HL-60/S4 (cell line): ENCODE results near the gene MAPK10.
"Not testable (repeated sequence)": the region's sequence is repeated elsewhere in the genome, so short reads cannot be mapped to it uniquely, and the experiment has no call there.

Experiments
- in situ Hi-C: fragments of 300-500 bp; cut with MboI; formaldehyde crosslinking; loops from 2 replicates; pipeline ENCODE4 v1.14.3; 2022; ENCODE audit warnings: low sequenced_read_pairs

The MAPK10 gene

DNA sequence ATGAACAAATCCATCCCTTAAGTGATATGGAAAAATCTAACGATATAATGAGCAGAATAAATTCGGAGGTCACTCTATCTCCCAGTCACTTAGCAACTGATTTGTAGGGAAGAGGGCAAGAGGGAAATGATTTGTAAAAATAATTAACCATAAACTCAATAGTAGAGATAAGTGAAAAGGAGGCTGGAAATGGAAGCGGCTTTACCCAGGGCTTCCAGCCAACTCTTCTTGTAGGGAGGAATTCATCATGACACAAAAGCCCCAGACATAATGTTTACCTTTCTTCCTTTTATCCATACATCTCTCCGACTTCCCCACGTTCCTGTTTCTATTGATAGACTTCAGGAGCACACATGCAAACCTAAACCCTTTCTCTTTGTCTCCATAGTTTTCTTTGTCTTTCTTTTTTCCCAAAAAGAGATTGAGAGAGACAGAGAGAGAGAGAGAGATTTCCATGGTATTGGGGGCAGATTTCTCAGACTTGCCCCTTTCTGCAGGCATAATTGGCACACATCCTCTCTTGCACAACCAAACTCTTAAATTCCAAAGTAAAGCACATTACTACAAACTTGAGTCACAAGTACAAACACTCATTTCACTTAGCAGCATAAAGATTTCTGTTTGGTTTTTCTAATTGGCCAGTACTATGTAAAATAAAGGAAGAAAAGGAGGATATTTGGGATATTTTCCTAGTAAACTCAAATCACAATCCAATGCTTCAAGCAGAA lies 140.9 kb downstream of the MAPK10 start:
- in situ Hi-C loops, result no loop called here

DNA sequence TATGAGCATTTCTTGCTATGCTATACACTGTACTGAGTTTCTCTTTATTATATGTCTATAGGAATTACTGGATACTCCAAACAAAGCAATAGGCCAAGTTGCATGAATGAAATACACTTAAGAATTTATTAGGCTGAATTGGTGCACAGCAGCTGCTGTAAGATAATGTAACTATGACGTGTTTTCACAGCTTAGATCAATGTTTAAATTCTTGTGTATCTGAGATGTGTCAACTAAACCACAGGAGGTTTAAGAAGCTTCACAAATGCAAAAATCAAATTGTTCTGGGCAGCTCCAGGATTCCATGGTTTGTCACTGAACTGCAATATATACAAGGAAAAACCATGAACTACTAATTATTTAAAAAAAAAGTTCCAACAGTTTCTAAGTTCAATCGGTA lies 156.7 kb downstream of the MAPK10 start:
- in situ Hi-C loops, result no loop called here

DNA sequence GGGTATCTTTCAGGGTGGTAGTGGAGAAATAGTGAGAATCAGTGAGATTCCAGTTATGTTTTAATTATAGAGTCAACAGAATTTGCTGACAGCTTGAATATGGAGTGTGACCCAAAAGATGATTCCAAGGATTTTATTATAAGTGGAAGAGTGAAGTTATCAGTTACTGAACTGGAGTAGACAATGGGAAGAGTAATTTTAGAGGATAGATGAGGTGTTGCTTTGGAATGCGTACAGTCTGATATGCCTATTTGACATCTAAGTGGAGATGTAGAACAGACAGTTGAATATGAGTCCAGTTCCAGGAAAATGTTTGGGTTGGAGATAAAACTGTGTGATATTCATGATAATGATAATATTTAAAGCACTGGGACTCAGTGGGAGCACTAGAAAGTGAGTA lies 174.2 kb downstream of the MAPK10 start:
- in situ Hi-C loops, result no loop called here

GRCh38 chr4:86184901-86185285 lies 175.0 kb downstream of the MAPK10 start:
- in situ Hi-C loops, result no loop called here

DNA sequence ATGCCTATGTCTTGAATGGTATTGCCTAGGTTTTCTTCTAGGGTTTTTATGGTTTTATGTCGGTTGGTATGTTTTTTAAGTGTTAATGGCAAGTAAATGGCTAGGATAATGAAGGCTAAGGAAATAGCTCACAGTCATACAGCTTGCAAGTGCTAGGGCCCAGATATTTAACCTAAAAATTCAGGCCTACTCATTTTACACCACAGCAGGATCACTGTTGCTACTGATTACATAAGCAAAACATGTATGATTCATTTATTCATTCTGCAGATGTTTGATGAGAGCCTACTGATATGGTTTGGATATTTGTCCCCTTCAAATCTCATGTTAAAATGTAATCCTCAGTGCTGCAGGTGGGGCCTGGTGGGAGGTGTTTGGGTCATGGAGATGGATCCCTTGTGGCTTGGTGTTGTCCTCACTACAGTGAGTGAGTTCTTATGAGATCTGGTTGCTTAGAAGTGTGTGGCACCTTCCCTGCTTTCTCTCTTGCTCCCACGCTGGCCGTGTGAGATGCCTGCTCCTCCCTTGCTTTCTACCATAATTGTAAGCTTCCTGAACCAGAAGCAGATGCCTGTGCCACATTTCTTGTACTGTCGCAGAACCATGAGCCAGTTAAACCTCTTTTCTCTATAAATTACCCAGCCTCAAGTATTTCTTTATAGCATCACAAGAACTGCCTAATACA lies 175.5 kb downstream of the MAPK10 start:
- in situ Hi-C loops, result no loop called here

DNA sequence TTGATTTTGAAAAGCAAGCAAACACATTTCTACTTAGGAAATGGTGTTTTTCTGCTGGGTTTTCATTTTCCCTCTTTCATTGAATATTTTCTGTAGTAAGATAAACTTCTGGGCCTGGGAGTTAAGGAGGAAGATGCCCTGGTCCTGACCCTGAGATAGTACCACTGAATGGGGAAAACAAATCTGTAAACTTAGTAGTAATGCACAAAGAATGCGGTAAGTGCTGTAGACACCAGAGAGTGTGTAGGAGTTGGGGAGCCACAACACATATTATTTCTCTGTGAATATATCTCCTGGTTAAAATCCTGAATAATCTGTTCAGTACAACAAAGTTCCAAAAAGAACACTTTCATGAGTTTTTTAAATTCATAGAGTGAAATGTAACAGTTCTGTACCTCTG lies 178.3 kb downstream of the MAPK10 start:
- in situ Hi-C loops, result no loop called here

GRCh38 chr4:86178211-86178610 lies 181.6 kb downstream of the MAPK10 start:
- in situ Hi-C loops, result no loop called here

DNA sequence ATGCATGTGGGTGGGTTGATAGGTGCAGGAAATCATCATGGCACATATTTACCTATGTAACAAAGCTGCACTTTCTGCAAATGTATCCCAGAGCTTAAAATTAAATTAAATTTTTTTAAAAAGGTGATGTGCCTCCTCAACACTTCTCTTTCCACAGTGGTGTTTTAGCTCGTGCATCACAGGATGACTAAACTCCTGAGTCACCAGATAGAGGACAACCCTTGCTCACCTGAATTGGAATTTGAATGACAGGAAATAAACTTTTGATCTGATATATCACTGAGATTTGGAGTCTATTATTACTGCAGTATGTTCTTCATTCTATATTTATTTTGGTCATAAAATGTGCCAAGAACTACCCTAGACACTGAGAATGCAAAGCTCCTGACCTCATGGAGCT lies 185.3 kb downstream of the MAPK10 start:
- in situ Hi-C loops, result no loop called here

DNA sequence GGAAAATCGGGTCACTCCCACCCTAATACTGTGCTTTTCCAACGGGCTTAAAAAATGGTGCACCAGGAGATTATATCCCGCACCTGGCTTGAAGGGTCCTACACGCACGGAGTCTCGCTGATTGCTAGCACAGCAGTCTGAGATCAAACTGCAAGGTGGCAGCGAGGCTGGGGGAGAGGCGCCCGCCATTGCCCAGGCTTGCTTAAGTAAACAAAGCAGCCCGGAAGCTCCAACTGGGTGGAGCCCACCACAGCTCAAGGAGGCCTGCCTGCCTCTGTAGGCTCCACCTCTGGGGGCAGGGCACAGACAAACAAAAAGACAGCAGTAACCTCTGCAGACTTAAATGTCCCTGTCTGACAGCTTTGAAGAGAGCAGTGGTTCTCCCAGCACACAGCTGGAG lies 191.5 kb downstream of the MAPK10 start:
- in situ Hi-C loops, result not testable (repeated sequence)

GRCh38 chr4:86160426-86160825 lies 199.4 kb downstream of the MAPK10 start:
- in situ Hi-C loops, result no loop called here

DNA sequence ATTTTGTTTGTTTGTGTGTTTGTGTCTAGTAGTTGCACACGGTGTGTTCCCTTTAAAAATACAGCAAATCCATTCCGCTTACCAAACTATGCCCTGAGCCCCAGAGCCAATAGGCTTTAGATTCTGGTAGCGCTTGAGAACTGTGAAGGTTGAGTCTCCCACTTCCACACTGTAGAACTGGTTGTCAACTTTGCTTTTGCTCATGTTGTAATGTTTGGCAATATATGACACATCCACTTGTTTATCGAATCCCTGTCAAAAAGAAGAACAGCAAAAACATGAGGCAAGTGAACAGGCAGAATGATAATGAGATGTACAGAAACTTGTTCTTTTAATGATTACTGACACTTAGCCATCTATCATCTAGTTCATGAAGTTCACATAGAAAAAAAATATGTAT lies 200.6 kb downstream of the MAPK10 start:
- in situ Hi-C loops, result no loop called here

DNA sequence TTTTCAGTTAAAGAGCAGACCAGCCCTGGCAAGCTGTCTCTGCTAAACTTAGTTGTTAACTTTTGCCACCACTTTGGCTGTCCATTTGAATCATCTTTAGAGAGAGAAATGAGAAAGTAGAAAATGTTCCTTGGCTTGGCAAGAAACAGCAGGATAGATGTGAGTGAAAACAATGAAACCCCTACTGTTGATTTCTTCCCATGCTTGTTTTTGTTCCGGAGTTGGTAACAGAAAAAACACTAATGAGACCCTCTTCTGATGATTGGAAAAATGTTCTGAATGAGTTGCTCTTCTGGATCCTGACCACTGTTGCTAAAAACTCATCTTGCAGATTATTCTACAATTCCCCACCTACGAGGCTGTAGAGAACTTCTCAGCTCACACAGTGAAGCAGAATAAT lies 203.3 kb downstream of the MAPK10 start:
- in situ Hi-C loops, result no loop called here

DNA sequence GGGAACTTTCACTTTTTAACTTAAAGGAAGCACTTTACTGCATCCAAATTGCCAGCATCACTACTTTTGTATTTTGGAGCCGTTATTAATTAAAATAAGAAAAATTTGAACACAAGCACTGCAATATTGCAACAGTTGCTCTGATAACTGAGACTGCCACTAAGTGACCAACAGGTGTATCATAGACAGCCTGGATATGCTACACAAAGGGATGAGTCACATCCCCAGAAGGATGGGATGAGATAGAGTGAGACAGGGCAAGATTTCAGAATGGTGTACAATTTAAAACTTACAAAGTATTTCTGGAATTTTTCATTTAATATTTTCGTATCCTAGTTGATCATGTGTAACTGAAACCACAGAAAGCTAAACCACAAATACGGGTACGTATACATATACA lies 204.1 kb downstream of the MAPK10 start:
- in situ Hi-C loops, result no loop called here

- in situ Hi-C loops, result no loop called here
Measured at GRCh38 chr4:86152454-86152853, 207.4 kb downstream of the MAPK10 start.

GRCh38 chr4:86151196-86151595 lies 208.7 kb downstream of the MAPK10 start:
- in situ Hi-C loops, result no loop called here

DNA sequence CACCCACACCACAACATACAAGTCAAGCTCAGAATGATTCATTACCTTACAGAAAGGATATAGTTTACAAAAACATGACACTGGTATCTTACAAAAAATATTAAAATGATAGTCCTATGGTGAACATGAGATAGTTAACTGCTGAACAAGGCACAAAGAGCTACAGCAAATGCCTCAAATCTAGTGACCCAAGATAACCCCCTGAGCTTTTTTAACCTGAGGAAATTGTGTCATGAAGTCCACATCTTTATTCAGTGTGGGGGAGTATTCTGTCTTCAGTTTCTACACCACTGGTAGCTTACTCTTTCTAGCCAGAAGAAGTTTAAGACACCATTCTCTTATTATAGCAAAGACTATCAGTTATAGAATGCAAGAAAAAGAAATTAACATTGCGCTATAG lies 218.7 kb downstream of the MAPK10 start:
- in situ Hi-C loops, result no loop called here

DNA sequence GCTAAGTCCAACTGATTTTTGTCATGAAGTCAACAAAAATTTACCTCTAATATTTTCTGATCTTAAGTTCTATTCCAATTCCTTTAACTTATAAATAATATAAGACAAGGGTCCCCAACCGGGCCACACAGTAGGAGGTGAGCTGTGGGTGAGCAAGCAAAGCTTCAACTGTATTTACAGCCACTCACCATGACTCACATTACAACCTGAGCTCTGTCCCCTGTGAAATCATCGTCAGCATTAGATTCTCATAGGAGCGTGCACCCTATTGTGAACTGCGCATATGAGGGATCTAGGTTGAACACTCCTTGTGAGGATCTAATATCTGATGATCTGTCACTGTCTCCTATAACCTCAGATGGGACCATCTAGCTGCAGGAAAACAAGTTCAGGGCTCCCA lies 227.4 kb downstream of the MAPK10 start:
- in situ Hi-C loops, result no loop called here

DNA sequence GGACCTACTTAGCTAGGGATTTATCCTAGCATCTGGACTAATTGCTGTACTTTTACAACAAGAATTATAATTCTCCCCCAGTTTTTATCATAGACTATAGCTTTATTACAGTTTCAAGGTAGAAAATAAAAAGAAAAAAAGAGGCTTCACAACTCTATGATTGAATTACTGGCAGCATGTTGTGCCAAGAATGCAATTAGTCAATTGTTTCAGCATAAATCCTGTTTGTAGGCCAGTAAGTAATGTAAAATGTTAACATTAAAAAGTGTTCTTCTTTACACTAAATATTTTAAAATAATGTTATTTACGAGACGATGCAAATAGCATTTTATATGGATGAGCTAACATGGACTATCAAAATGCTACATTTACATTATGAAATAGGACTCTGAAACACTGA lies 228.4 kb downstream of the MAPK10 start:
- in situ Hi-C loops, result no loop called here

GRCh38 chr4:86130160-86130933 lies 229.5 kb downstream of the MAPK10 start:
- in situ Hi-C loops, result no loop called here

DNA sequence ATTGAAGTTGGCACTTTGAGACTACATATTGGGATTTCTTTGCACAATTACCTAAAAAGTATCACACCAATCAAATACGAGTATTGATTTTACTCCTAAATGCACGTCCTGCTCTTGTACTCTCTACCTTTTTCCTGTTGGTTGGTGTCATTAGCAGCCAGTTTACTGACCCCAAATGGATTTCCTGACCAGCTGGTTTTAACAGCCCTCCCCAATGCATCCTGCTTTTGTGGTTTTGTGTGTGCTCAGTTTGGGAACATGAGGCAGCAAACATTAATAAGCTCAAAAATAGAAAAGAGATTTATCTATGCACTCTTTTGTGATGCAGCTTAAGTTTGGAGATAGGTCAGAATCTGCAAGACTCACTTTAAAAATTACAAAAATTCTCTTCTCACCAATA lies 230.3 kb downstream of the MAPK10 start:
- in situ Hi-C loops, result no loop called here

- in situ Hi-C loops, result no loop called here
Measured at GRCh38 chr4:86122404-86122803, 237.4 kb downstream of the MAPK10 start.

GRCh38 chr4:86118711-86119110 lies 241.1 kb downstream of the MAPK10 start:
- in situ Hi-C loops, result no loop called here
